Anterior cingulate cortex (tissue), 58 donors: ENCODE measurements around the gene SMPD1.
"Not testable (repeated sequence)": the region's sequence is repeated elsewhere in the genome, so short reads cannot be mapped to it uniquely, and the experiment has no call there.

Source experiments
- DNase-seq, 58 donors: peaks; one replicate each; lab custom pipeline; 2025; lab: John Stamatoyannopoulos, UW

SMPD1 gene

DNA sequence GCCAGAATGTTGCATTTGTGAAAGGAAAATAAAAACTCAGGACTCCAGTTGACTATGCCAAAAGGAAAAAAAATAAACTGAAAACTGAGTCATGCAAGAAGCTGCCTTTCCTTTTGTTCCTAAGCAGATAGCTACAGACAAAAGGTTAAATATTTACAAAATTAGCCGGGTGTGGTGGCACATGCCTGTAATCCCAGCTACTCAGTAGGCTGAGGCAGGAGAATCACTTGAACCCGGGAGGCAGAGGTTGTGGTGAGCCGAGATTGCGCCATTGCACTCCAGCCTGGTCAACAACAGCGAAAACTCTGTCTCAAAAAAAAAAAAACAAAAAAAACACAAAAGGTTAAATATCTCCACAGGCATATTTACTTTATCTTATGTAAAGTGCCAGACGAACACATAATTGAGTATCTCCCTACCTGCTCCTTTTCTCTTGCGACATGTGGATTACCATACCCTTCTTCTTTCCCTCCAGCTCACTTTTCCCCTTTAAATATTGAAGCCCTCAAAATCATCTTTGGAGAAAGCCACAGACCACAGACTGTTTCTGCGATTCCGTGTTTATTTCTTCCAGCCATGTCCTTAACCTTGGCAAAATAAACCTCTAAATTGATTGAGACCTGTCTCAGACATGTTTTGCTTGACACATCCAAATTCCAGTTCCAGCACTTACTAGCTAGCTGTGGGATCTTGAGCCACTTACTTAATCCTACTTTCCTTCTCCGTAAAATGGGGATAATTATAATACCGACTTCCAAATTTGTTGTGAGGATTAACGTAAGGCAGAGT lies 2.3 kb upstream of the SMPD1 start:
- DNase-seq, result no peak

DNA sequence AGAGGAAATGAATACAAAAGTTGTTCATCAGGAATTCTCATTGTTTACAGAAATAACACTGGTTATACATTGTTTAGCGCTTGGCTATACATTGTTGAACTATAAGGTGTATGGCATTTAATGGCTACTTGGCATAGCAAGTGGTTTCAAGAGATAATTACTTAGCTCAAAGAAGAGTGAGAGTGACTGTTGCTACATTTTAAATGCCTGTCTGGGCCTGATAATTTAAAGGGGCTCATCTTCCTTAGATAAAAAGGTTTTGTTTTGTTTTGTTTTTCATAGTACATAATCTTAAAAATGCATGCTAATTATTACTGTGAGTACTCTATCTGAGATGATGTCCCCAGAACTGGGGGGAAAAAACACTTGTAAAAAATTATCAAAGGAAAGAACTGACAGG lies 1.5 kb upstream of the SMPD1 start:
- no peak for DNase-seq

DNA sequence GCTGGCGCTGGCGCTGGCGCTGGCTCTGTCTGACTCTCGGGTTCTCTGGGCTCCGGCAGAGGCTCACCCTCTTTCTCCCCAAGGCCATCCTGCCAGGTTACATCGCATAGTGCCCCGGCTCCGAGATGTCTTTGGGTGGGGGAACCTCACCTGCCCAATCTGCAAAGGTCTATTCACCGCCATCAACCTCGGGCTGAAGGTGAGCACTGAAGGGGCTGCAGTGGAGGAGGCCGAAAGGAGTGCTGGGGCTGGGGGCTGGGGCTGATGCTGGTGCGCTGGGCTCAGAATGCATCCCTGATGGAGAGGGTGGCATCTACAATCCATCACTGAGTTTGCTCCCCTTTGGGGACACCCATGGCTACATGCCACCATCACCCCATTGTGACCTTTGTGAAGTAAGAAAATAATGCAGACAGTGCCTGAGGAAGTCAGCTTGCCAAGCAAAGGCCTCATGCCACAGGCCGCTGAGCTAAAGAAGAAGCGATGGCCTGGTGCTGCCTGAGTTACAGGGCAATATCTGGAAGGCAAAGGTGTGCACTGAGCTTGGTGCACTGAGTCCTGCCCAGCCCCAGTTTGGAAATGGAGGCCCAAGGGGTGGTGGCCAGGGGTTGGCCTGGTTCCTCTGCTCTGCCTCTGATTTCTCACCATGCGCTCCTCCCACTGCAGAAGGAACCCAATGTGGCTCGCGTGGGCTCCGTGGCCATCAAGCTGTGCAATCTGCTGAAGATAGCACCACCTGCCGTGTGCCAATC lies 620 bp downstream of the SMPD1 start:
- peak in 1 of 58 donors; percentile 43 for DNase-seq

- DNase-seq, result no peak
Measured at GRCh38 chr11:6391537-6392134, 1.4 kb downstream of the SMPD1 start.

- DNase-seq, result not testable (repeated sequence)
Measured at GRCh38 chr11:6392251-6392650, 2.0 kb downstream of the SMPD1 start.

DNA sequence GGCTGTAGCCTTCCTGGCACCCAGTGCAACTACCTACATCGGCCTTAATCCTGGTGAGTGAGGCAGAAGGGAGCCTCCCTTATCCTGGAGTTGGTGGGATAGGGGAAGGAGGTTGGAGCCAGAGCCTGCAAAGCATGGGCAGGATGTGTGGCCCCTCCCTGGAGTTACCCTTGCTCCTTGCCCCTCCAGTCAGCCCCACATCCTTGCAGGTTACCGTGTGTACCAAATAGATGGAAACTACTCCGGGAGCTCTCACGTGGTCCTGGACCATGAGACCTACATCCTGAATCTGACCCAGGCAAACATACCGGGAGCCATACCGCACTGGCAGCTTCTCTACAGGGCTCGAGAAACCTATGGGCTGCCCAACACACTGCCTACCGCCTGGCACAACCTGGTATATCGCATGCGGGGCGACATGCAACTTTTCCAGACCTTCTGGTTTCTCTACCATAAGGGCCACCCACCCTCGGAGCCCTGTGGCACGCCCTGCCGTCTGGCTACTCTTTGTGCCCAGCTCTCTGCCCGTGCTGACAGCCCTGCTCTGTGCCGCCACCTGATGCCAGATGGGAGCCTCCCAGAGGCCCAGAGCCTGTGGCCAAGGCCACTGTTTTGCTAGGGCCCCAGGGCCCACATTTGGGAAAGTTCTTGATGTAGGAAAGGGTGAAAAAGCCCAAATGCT lies 3.9 kb downstream of the SMPD1 start:
- DNase-seq, result no peak

DNA sequence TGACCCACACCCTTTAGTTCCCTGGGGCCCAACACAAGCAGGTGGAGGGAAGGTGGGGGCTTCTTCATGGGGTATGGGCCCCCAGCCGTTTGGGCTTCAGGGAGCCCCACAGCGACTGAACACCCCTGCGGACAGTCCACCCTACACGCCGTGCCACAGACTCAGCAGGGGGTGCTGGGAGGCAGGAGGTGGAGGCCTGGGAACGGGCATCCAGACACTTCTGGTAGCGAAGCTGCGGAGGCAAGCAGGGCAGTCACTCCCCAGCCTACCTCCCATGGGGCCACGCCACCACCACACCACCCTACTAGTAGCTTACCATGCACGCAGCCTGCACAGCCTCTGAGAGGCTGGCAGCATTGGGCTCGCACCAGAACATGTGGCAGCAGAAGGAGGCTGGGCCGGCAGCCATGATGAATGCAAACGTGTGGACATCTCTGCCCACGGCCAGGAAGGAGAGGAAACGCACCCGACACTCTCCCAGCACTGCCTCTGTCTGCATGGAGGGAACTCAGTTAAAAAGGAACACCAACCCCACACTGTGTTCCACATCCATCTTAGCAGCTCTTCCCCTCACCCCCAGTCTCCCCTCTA lies 5.3 kb downstream of the SMPD1 start:
- peak in 18 of 58 donors; percentile 12 to 66 (median 40) for DNase-seq

- no peak for DNase-seq
Measured at GRCh38 chr11:6397156-6397555, 6.9 kb downstream of the SMPD1 start.

DNA sequence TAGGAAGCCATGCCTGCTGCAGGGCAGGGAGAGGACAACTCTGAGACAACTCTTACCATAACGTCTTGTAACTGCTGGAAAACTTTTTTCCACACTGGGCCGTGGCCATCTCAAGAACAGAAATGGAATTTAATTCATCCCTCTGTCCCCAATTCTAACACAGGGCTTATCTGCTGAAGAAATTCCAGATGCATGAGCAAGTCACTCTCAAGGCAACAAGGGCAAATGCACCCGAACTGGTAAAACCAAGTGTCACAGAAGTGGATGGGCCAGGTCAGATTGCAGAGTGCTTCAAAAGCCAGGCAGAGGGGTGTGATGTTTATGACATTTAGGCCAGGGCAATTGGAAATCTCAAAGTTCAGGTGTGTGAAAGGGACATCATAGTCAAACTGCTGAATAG lies 7.4 kb downstream of the SMPD1 start:
- DNase-seq, result no peak

GRCh38 chr11:6400431-6401345 lies 10.4 kb downstream of the SMPD1 start:
- DNase-seq, result peak in 8 of 58 donors; percentile 15 to 42 (median 32)

- no peak for DNase-seq
Measured at GRCh38 chr11:6401464-6401863, 11.2 kb downstream of the SMPD1 start.

DNA sequence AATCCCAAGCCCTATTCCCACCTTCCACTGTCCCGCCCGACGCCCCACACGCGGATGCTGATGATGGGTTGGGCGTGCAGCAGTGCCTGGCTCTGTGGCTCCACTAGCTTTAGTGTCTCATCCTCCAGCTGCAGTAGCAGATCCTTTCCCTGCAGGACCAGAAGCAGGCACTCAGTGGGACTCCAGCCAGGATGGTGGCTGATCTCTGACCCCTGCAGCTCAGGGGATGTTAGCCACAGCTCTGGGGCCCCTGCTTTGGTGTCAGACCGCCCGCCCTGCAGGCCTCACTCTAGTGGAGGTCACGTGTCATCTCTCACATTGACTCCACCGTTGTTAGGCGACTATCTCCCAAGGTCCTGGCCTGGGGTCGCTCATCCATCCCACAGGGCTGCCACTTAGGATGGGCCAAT lies 11.8 kb downstream of the SMPD1 start:
- DNase-seq, result peak in 2 of 58 donors; percentile 23 to 28

- DNase-seq, result no peak
Measured at GRCh38 chr11:6402561-6402981, 12.3 kb downstream of the SMPD1 start.

- DNase-seq, result no peak
Measured at GRCh38 chr11:6403539-6403938, 13.3 kb downstream of the SMPD1 start.

DNA sequence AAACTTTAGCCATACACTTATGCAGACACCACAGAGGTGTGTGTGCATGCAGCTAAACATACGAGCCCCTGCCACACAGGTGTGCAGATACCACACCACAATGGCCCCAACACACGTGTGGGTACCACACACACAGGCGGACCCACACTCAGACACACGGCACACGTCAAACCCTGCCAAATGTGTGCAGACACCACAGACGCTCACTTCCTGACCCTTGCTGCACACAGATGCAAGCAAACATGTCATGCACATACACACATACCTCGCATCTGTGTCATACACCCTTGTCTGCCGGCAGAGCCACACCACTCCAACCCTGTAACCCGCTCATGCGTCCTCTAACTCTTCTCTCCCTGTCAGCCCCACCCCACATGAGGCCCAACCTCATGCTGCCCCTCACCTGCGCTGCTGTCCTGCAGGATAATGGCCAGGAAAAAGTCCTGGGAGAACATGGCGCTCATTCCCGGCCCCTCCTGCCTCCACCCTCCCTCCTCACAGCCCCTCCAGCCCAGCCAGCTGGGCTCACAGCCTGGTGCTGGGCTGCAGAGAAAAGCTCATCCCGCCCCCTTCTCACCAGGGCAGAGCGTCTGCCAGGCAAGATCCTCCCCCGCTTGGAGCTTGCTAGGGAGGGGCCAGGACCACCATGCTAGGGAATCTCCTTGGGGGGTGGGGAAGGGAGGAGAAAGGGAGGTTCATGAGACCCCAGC lies 14.2 kb downstream of the SMPD1 start:
- peak in 46 of 58 donors; percentile 21 to 81 (median 52) for DNase-seq

DNA sequence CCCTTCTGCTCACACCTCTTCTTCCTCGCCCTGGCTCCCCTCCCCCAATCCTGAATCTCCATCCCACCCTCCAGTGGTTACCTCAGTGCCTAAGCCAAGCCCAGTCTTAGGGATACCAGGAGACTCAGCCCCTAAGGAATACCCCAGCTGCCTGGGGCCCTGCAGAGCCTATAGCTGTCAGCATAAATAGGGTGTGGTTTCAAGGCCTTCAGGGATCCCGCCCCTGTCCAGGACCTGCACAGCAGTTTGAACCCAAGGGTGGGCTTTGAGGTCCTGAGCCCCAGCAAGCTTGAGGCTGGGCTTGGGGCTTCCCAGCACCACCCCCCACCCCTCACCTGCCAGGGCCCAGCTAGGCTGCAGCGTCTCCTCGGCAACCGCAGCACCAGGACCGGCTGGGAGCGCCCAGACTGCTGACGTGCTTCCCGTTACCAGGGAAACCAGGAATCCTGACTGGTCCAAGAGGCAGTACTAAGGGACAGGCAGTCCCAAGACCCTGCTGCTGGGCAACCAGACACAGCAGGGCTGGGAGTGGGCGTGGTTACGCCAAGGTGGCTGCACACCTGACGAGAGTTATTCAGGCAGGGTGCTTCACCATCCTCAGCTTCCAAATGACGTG lies 14.9 kb downstream of the SMPD1 start:
- DNase-seq, result peak in 51 of 58 donors; percentile 32 to 86 (median 66)

DNA sequence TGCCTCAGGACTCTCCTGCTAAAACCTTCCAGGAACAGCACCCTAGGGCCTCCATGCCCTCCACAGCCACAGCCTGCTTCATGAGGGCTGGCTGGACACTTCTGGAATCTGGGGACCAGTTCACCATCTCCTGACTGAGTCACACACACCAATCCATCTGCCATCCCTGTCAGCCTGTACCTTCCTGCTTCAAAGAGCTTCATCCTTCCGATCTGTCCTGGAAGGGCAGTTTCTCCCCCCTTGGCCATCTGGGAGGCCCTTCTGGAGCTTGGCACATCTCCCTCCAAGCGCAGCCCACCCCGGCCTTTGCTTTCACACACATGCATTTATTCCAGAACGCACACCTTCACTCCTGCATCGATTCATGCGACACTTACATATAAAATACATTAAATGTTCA lies 15.6 kb downstream of the SMPD1 start:
- no peak for DNase-seq

GRCh38 chr11:6406370-6406769 lies 16.1 kb downstream of the SMPD1 start:
- DNase-seq, result no peak
